ENCODE results near the gene LRMDA. TPM values are rescaled to one million over a fixed set of nuclear protein-coding genes. Genes with fewer than 3 reads are reported as not detected.

The LRMDA gene
- total and polyA plus RNA-seq, 2 of the 4 experiments (the other 2 are of a cell fraction): 0.07 TPM; not detected in 1

- no peak for DNase-seq
- Histone ChIP-seq H4K8ac (ENCODE audit: low read depth in 2 of 2, low read length in 2 of 2) (no peak overlapping the region), H3K14ac (replicated peaks; ENCODE audit: low read depth, low read length) (no peak overlapping the region), H4K5ac (ENCODE audit: low read depth, low read length) (no peak overlapping the region), H3K4me2 (ENCODE audit: low read depth, low read length) (no peak overlapping the region), H3K4me1 (ENCODE audit: control insufficient read depth, insufficient read depth, low read length) (peaks cover 8% of the 10 kb centered on the region), H3K18ac (ENCODE audit: low read depth, low read length) (no peak overlapping the region), H2AK9ac (replicated peaks; ENCODE audit: low read depth, low read length, poor library complexity) (no peak overlapping the region), H3K79me1 (ENCODE audit: low read depth in 1 of 2, low read length in 2 of 2) (no peaks in the 10 kb centered on the region), H2BK15ac (ENCODE audit: low read depth, low read length) (no peak overlapping the region), H4K91ac (ENCODE audit: insufficient read depth, low read depth, low read length) (no peak overlapping the region), H2AK5ac (ENCODE audit: low read depth, low read length) (no peak overlapping the region), H3K4me3 (ENCODE audit: insufficient read depth, low read depth, low read length) (no peak overlapping the region), H2BK5ac (ENCODE audit: low read depth, low read length, poor library complexity, severe bottlenecking) (no peak overlapping the region), H4K20me1 (ENCODE audit: insufficient read depth, low read length) (no peaks in the 10 kb centered on the region), H3K9ac (ENCODE audit: low read depth, low read length) (no peak overlapping the region), H3K27me3 (ENCODE audit: control insufficient read depth, insufficient read depth, low read length) (no peaks in the 10 kb centered on the region), H2AFZ (replicated peaks; ENCODE audit: low read length, poor library complexity) (no peak overlapping the region), H2BK120ac (ENCODE audit: low read depth, low read length) (no peak overlapping the region), H3K9me1 (ENCODE audit: insufficient read depth, low read length) (no peaks in the 10 kb centered on the region), H2BK20ac (ENCODE audit: low read depth, low read length) (no peak overlapping the region), H3K4ac (ENCODE audit: low read depth, low read length) (no peak overlapping the region), H3K36me3 (ENCODE audit: control insufficient read depth, insufficient read depth, low read length) (no peaks in the 10 kb centered on the region), H3K23ac (ENCODE audit: low read depth, low read length) (no peak overlapping the region), H3K9me3 (ENCODE audit: control insufficient read depth, insufficient read depth, low read length) (peaks cover 3% of the 10 kb centered on the region; the same call in 1 of the 2 replicates), H3K56ac (ENCODE audit: extremely low read depth, insufficient read depth, low read length) (no peak overlapping the region), H3K27ac (ENCODE audit: insufficient read depth, low read length) (no peak overlapping the region)
- intact Hi-C loops (cut with micrococcal nuclease): no loop called here
- TF ChIP-seq CTCF (conservative IDR thresholded peaks at IDR 0.05; ENCODE audit: low read depth, low read length): no peak
- dilution Hi-C loops (cut with HindIII; ENCODE audit: low sequenced_read_pairs, unreplicated experiment): no loop called here
- ChIA-PET CTCF (no interaction called here), POLR2A (ENCODE audit: unreplicated experiment) (no interaction called here)
- no CpG with 5 or more reads among the region's 3 CpGs for WGBS, 2 experiments (ENCODE audit: extremely low coverage in 2 of 2, insufficient read length in 1 of 2)
- BruUV-seq (replicated peaks): no TSS peak
- in situ Hi-C loops (cut with MboI; ENCODE audit: low sequenced_read_pairs): no loop called here
- ATAC-seq (ENCODE audit: low read depth): 0 out of 2 replicates have a peak, but pooled peaks have one; percentile 16
Observed at GRCh38 chr10:76401006-76401405, 969.6 kb downstream of the LRMDA start.

Data from IMR-90 (cell line).